HepG2 (cell line): ENCODE results near the gene RPL37A. TPM values are rescaled to one million over a fixed set of nuclear protein-coding genes. Genes with fewer than 3 reads are reported as not detected.

ENCODE experiments used
- CCAR2 ChIP-seq: fragments of 200-400 bp; formaldehyde crosslinking; optimal IDR thresholded peaks from 2 replicates; pipeline ENCODE3; 2018; ENCODE audit warnings: low read depth, mild to moderate bottlenecking, low read length, moderate library complexity
- CHCHD3 ChIP-seq: sonication (generic); formaldehyde crosslinking; IDR thresholded peaks from 2 replicates; pipeline ENCODE4 v1.8.0; 2022; ENCODE audit warnings: mild to moderate bottlenecking, missing genetic modification reagents, moderate library complexity
- CREB1 ChIP-seq, 2 experiments: fragments of 450-650 bp in 1 of 2; IDR thresholded peaks; 2 replicates each; pipeline ENCODE4 v1.6.1; 2016 to 2017; ENCODE audit warnings: control low read depth in 1 of 2, mild to moderate bottlenecking in 1 of 2, missing compliant biosample characterization in 1 of 2, missing genetic modification characterization in 1 of 2
- GPN1 ChIP-seq: sonication (generic); formaldehyde crosslinking; IDR thresholded peaks from 2 replicates; pipeline ENCODE4 v1.5.1; 2020; ENCODE audit warnings: missing genetic modification reagents, borderline replicate concordance
- HOXA3 ChIP-seq: sonication (generic); formaldehyde crosslinking; IDR thresholded peaks from 2 replicates; pipeline ENCODE4 v1.5.0; 2020; ENCODE audit warnings: missing genetic modification reagents
- HOXD1 ChIP-seq: sonication (generic); formaldehyde crosslinking; IDR thresholded peaks from 2 replicates; pipeline ENCODE4 v1.5.0; 2020; ENCODE audit warnings: missing genetic modification reagents
- KDM6A ChIP-seq: IDR thresholded peaks from 2 replicates; pipeline ENCODE4 v1.6.1; 2016; ENCODE audit warnings: low read depth
- NPAS2 ChIP-seq: sonication (generic); formaldehyde crosslinking; IDR thresholded peaks from 2 replicates; pipeline ENCODE4 v1.8.0; 2022; ENCODE audit warnings: mild to moderate bottlenecking, missing genetic modification reagents, borderline replicate concordance
- RNF219 ChIP-seq: sonication (generic); formaldehyde crosslinking; IDR thresholded peaks from 2 replicates; pipeline ENCODE4 v1.5.0; 2020; ENCODE audit warnings: mild to moderate bottlenecking, missing genetic modification reagents
- SP1 ChIP-seq, 2 experiments: fragments of 450-650 bp in 1 of 2; sonication (generic) in 1 of 2; formaldehyde crosslinking in 1 of 2; IDR thresholded peaks; 2 replicates each; pipeline versions ENCODE4 v1.4.0 to v1.6.1; 2016 to 2020; ENCODE audit warnings: missing genetic modification reagents in 1 of 2
- TBX3 ChIP-seq: fragments of 450-650 bp; IDR thresholded peaks from 2 replicates; pipeline ENCODE4 v1.6.1; 2017; ENCODE audit warnings: antibody characterized with exemption, mild to moderate bottlenecking, inconsistent platforms, borderline replicate concordance
- THRA ChIP-seq: sonication (generic); formaldehyde crosslinking; IDR thresholded peaks from 2 replicates; pipeline ENCODE4 v1.4.0; 2020; ENCODE audit warnings: missing genetic modification reagents, borderline replicate concordance
- ZBTB37 ChIP-seq: sonication (generic); formaldehyde crosslinking; IDR thresholded peaks from 2 replicates; pipeline ENCODE4 v1.4.0; 2020; ENCODE audit warnings: mild to moderate bottlenecking, missing genetic modification reagents
- ZBTB39 ChIP-seq: sonication (generic); formaldehyde crosslinking; IDR thresholded peaks from 2 replicates; pipeline ENCODE4 v1.5.0; 2020; ENCODE audit warnings: missing genetic modification reagents
- ZNF282 ChIP-seq: fragments of 450-650 bp; IDR thresholded peaks from 2 replicates; pipeline ENCODE4 v1.6.1; 2018; ENCODE audit not compliant: partially characterized antibody
- ZNF549 ChIP-seq: sonication (generic); formaldehyde crosslinking; IDR thresholded peaks from 2 replicates; pipeline ENCODE4 v1.5.0; 2020; ENCODE audit warnings: missing genetic modification reagents
- ZNF597 ChIP-seq: sonication (generic); formaldehyde crosslinking; IDR thresholded peaks from 2 replicates; pipeline ENCODE4 v1.5.0; 2020; ENCODE audit warnings: missing genetic modification reagents
- ZNF614 ChIP-seq: IDR thresholded peaks from 2 replicates; pipeline ENCODE4 v1.6.1; 2018; ENCODE audit warnings: missing biosample characterization, missing genetic modification reagents, inconsistent platforms, borderline replicate concordance
- ZNF619 ChIP-seq: sonication (generic); formaldehyde crosslinking; IDR thresholded peaks from 2 replicates; pipeline ENCODE4 v1.4.0; 2020; ENCODE audit warnings: mild to moderate bottlenecking, missing genetic modification reagents
- ZNF674 ChIP-seq: sonication (generic); formaldehyde crosslinking; IDR thresholded peaks from 2 replicates; pipeline ENCODE4 v1.5.0; 2020; ENCODE audit warnings: low read depth, mild to moderate bottlenecking, missing genetic modification reagents
- ZNF761 ChIP-seq: sonication (generic); formaldehyde crosslinking; conservative IDR thresholded peaks from 2 replicates; pipeline ENCODE4 v1.4.0; 2020; ENCODE audit warnings: mild to moderate bottlenecking, missing genetic modification reagents
- polyA plus RNA-seq, 8 experiments: library from polyadenylated mRNA; depleted of rRNA in 3 of 8; stranded (reverse) in 7 of 8; unstranded in 1 of 8; fragments of >200 nt; fragmentation: Illumina TruSeq in 4 of 8; extraction: Trizol in 4 of 8; gene quantifications; 2 replicates each; pipeline versions ENCODE4 v1.2.1 to v1.2.3, GENCODE V29; 2011 to 2016; ENCODE audit warnings: low read depth in 4 of 8, missing spikeins in 1 of 8, mixed read lengths in 1 of 8; ENCODE audit not compliant: insufficient read depth in 1 of 8
- total RNA-seq, 5 experiments: library from RNA; depleted of rRNA; stranded (reverse); fragments of >200 nt; fragmentation: Illumina TruSeq; extraction: Trizol; gene quantifications; 2 replicates each; pipeline ENCODE4 v1.2.3, GENCODE V29; 2016; ENCODE audit warnings: low read depth in 1 of 5

RPL37A gene
- total and polyA plus RNA-seq, 2 of the 13 experiments (the other 11 are each of a cell fraction or from before 2014, with no cell fraction given) = 6,902 to 7,910 TPM

- no peak for TF ChIP-seq ZNF597 (CRISPR knock-in tag)
- peak; percentile 45; the same call in 1 of the 2 replicates for TF ChIP-seq HOXA3 (CRISPR knock-in tag)
- TF ChIP-seq GPN1 (CRISPR knock-in tag) = no peak
- 0 out of 2 replicates have a peak, but pooled peaks have one; percentile 19 for TF ChIP-seq TBX3
- 0 out of 2 replicates have a peak, but pooled peaks have one; percentile 62 for TF ChIP-seq ZNF549 (CRISPR knock-in tag)
- peak; percentile 35; the same call in 1 of the 2 replicates for TF ChIP-seq ZBTB37
- no peak for TF ChIP-seq HOXD1 (CRISPR knock-in tag)
- TF ChIP-seq RNF219 (CRISPR knock-in tag) = no peak
- TF ChIP-seq NPAS2 (CRISPR knock-in tag) = no peak
- TF ChIP-seq CHCHD3 (CRISPR knock-in tag) = no peak
- peak; percentile 36; the same call in 1 of the 2 replicates for TF ChIP-seq THRA (CRISPR knock-in tag)
- TF ChIP-seq KDM6A = peak; percentile 67; the same call in 1 of the 2 replicates
- TF ChIP-seq SP1 (IDR thresholded peaks at IDR 0.05) = no peak
- TF ChIP-seq SP1 (CRISPR knock-in tag; IDR thresholded peaks at IDR 0.05) = 0 out of 2 replicates have a peak, but pooled peaks have one; percentile 15
- no peak for TF ChIP-seq ZNF619 (CRISPR knock-in tag)
- TF ChIP-seq ZNF674 (CRISPR knock-in tag) = no peak
- peak; percentile 10 for TF ChIP-seq CCAR2
- peak; percentile 60; the same call in 1 of the 2 replicates for TF ChIP-seq ZNF614
- no peak for TF ChIP-seq ZBTB39 (CRISPR knock-in tag)
- no peak for TF ChIP-seq ZNF282
- TF ChIP-seq CREB1 (IDR thresholded peaks at IDR 0.05) = no peak
- TF ChIP-seq CREB1 (CRISPR knock-in tag; IDR thresholded peaks at IDR 0.05) = no peak
- 0 out of 2 replicates have a peak, but pooled peaks have one; percentile 45 for TF ChIP-seq ZNF761 (CRISPR knock-in tag)
Observed at GRCh38 chr2:216553093-216553478, 54.4 kb downstream of the RPL37A start (continued).
